Ramos (cell line): ENCODE data around the gene OR10J5.
"Not testable (repeated sequence)": the region's sequence is repeated elsewhere in the genome, so short reads cannot be mapped to it uniquely, and the experiment has no call there.

ENCODE experiments used
- in situ Hi-C: fragments of 300-500 bp; cut with MboI; formaldehyde crosslinking; loops from one replicate; pipeline ENCODE4 v1.14.3; 2022; ENCODE audit warnings: low sequenced_read_pairs; ENCODE audit not compliant: unreplicated experiment

The OR10J5 gene

GRCh38 chr1:159535907-159536306, at the start of gene OR10J5:
OR10J5 (minus strand) TSS chr1:159536007; CDS start chr1:159536007, 0 bp downstream.
- in situ Hi-C loops, result no loop called here

- in situ Hi-C loops, result no loop called here
These were observed 48.7 kb upstream of the OR10J5 start for GRCh38 chr1:159584536-159584935.

- in situ Hi-C loops, result no loop called here
These were observed 45.6 kb upstream of the OR10J5 start for GRCh38 chr1:159581422-159581821.

- in situ Hi-C loops, result no loop called here
These were observed 44.5 kb upstream of the OR10J5 start for GRCh38 chr1:159580340-159580739.

GRCh38 chr1:159577446-159577845, 41.6 kb upstream of the OR10J5 start:
- in situ Hi-C loops, result no loop called here

GRCh38 chr1:159562680-159563079, 26.9 kb upstream of the OR10J5 start:
- in situ Hi-C loops, result no loop called here

- in situ Hi-C loops, result no loop called here
These were observed 25.7 kb upstream of the OR10J5 start for GRCh38 chr1:159561497-159561896.

- in situ Hi-C loops, result no loop called here
These were observed 24.8 kb upstream of the OR10J5 start for GRCh38 chr1:159560599-159560998.

GRCh38 chr1:159556931-159557369, 21.1 kb upstream of the OR10J5 start:
- in situ Hi-C loops, result no loop called here

GRCh38 chr1:159554696-159555095, 18.9 kb upstream of the OR10J5 start:
- in situ Hi-C loops, result no loop called here

- in situ Hi-C loops, result no loop called here
These were observed 18.5 kb upstream of the OR10J5 start for GRCh38 chr1:159554261-159554660.

- in situ Hi-C loops, result no loop called here
These were observed 12.3 kb upstream of the OR10J5 start for GRCh38 chr1:159548126-159548525.

GRCh38 chr1:159532922-159533321, 2.9 kb downstream of the OR10J5 start:
- in situ Hi-C loops, result no loop called here

GRCh38 chr1:159524792-159525191, 11.0 kb downstream of the OR10J5 start:
- in situ Hi-C loops, result not testable (repeated sequence)

GRCh38 chr1:159510229-159510541, 25.6 kb downstream of the OR10J5 start:
- in situ Hi-C loops, result no loop called here

GRCh38 chr1:159509440-159510228, 26.2 kb downstream of the OR10J5 start:
- in situ Hi-C loops, result no loop called here

GRCh38 chr1:159508951-159509350, 26.9 kb downstream of the OR10J5 start:
- in situ Hi-C loops, result no loop called here

GRCh38 chr1:159505676-159506075, 30.1 kb downstream of the OR10J5 start:
- in situ Hi-C loops, result no loop called here

- in situ Hi-C loops, result no loop called here
These were observed 34.7 kb downstream of the OR10J5 start for GRCh38 chr1:159501082-159501481.

- in situ Hi-C loops, result not testable (repeated sequence)
These were observed 41.1 kb downstream of the OR10J5 start for GRCh38 chr1:159494513-159495210.

- in situ Hi-C loops, result no loop called here
These were observed 42.5 kb downstream of the OR10J5 start for GRCh38 chr1:159493354-159493753.
